Stimulated activated CD8-positive, alpha-beta memory T cell treated with anti-CD3 and anti-CD28 coated beads, Interleukin-4, amount 100 ng/mL, for 4 hours (primary cell): ENCODE measurements around the gene LSM14A.
"Not testable (repeated sequence)": the region's sequence is repeated elsewhere in the genome, so short reads cannot be mapped to it uniquely, and the experiment has no call there.

Experiments used
- DNase-seq, 2 donors: peaks; one replicate each; pipeline ENCODE4 v3.0.0-alpha.2; 2020; ENCODE audit warnings: low read depth in 2 of 2, low spot score in 1 of 2

The LSM14A gene

GRCh38 chr19:34189199-34189916, 17.1 kb downstream of the LSM14A start:
- DNase-seq, result no peak

GRCh38 chr19:34189917-34190425, 17.7 kb downstream of the LSM14A start:
- DNase-seq, result no peak

- DNase-seq, result no peak
Observed at GRCh38 chr19:34191355-34191962, 19.2 kb downstream of the LSM14A start.

- DNase-seq, result no peak
Observed at GRCh38 chr19:34193439-34193838, 21.1 kb downstream of the LSM14A start.

- DNase-seq, result no peak
Observed at GRCh38 chr19:34193876-34194275, 21.6 kb downstream of the LSM14A start.

GRCh38 chr19:34201133-34201532, 28.8 kb downstream of the LSM14A start:
- DNase-seq, result no peak

- DNase-seq, result not testable (repeated sequence)
Observed at GRCh38 chr19:34205324-34205723, 33.0 kb downstream of the LSM14A start.

- DNase-seq, result no peak
Observed at GRCh38 chr19:34208291-34208884, 36.1 kb downstream of the LSM14A start.

GRCh38 chr19:34209726-34210125, 37.4 kb downstream of the LSM14A start:
- DNase-seq, result no peak

- DNase-seq, result no peak
Observed at GRCh38 chr19:34213283-34213682, 41.0 kb downstream of the LSM14A start.

- no peak for DNase-seq
Observed at GRCh38 chr19:34214040-34214439, 41.7 kb downstream of the LSM14A start.

- no peak for DNase-seq
Observed at GRCh38 chr19:34215006-34215665, 42.8 kb downstream of the LSM14A start.

GRCh38 chr19:34215666-34216038, 43.3 kb downstream of the LSM14A start:
- DNase-seq, result no peak

- not testable (repeated sequence) for DNase-seq
Observed at GRCh38 chr19:34216745-34217219, 44.5 kb downstream of the LSM14A start.

- peak; percentile 33 to 36 for DNase-seq
Observed at GRCh38 chr19:34217952-34218817, 45.9 kb downstream of the LSM14A start.

- no peak for DNase-seq
Observed at GRCh38 chr19:34218818-34219164, 46.5 kb downstream of the LSM14A start.

- peak in 1 of 2 donors; percentile 24 for DNase-seq
Observed at GRCh38 chr19:34220472-34221063, 48.3 kb downstream of the LSM14A start.

GRCh38 chr19:34222386-34222785, 50.1 kb downstream of the LSM14A start:
- DNase-seq, result no peak

- DNase-seq, result no peak
Observed at GRCh38 chr19:34224996-34225658, 52.8 kb downstream of the LSM14A start.

GRCh38 chr19:34225659-34226015, 53.3 kb downstream of the LSM14A start:
- no peak for DNase-seq
